AG10803 (cell line): ENCODE results near the gene IDH2.

ENCODE experiments used
- DNase-seq: peaks from one replicate; pipeline ENCODE4 v3.0.0; 2010; ENCODE audit warnings: low read depth
- H3K4me3 ChIP-seq: 2 replicates; pipeline ENCODE4 v1.5.1; 2011; ENCODE audit warnings: mild to moderate bottlenecking, low read length, control low read depth
- TF ChIP-seq, protein P1 (sequence below): conservative IDR thresholded peaks from 2 replicates; pipeline ENCODE4 v1.5.1; 2011; ENCODE audit warnings: mild to moderate bottlenecking, low read length, control low read depth, inconsistent platforms

Gene IDH2

GRCh38 chr15:90062023-90062442 lies 40.2 kb downstream of the IDH2 start:
- H3K4me3 ChIP-seq: no peak overlapping the region
- DNase-seq: no peak
- TF ChIP-seq, protein P1, sequence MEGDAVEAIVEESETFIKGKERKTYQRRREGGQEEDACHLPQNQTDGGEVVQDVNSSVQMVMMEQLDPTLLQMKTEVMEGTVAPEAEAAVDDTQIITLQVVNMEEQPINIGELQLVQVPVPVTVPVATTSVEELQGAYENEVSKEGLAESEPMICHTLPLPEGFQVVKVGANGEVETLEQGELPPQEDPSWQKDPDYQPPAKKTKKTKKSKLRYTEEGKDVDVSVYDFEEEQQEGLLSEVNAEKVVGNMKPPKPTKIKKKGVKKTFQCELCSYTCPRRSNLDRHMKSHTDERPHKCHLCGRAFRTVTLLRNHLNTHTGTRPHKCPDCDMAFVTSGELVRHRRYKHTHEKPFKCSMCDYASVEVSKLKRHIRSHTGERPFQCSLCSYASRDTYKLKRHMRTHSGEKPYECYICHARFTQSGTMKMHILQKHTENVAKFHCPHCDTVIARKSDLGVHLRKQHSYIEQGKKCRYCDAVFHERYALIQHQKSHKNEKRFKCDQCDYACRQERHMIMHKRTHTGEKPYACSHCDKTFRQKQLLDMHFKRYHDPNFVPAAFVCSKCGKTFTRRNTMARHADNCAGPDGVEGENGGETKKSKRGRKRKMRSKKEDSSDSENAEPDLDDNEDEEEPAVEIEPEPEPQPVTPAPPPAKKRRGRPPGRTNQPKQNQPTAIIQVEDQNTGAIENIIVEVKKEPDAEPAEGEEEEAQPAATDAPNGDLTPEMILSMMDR: no peak

GRCh38 chr15:90060797-90061196 lies 41.5 kb downstream of the IDH2 start:
- DNase-seq: peak; percentile 18
- TF ChIP-seq, protein P1: no peak
- H3K4me3 ChIP-seq: no peak overlapping the region

DNA sequence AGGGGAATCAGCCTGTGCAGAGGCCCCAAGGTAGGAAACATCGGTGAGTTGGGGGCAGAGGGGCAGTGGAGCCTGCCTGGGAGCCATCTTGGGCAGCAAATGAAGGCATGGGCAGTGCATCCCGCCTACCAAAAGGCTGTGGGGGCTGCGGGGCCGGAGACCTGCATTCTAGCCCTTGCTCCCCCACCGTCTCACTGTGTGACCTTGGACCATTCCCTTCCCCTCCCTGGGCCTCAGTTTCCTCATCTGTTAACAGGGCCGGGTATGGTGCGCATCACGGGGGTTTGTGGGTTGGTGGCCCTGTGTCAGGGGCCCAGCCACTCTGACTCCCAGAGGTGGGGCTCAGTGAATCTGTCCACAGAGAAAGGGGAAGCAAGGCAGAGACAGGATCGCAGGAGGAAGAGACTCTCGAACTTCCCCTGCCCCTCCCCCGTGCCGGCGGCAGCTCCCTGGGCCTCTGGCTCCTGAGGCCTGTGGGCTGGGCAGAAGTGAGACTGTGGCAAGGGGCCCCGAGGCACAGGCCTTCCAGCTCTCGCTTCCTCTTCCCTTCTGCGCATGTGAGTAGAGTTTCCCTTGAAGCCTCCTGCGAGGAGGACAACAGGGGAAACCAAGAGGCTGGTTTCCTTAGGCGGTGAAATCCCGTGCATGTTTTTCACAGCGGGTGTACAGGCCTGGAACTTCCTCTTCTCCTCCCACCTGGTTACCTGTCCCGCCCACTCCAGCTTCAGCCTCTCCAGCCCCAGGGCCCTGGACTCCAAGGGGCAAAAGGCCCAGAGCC lies 42.9 kb downstream of the IDH2 start:
- no peak overlapping the region for H3K4me3 ChIP-seq
- DNase-seq: no peak
- TF ChIP-seq, protein P1: no peak

- no peak overlapping the region for H3K4me3 ChIP-seq
- no peak for DNase-seq
- TF ChIP-seq, protein P1: no peak
Measured at GRCh38 chr15:90058775-90059174, 43.5 kb downstream of the IDH2 start.

DNA sequence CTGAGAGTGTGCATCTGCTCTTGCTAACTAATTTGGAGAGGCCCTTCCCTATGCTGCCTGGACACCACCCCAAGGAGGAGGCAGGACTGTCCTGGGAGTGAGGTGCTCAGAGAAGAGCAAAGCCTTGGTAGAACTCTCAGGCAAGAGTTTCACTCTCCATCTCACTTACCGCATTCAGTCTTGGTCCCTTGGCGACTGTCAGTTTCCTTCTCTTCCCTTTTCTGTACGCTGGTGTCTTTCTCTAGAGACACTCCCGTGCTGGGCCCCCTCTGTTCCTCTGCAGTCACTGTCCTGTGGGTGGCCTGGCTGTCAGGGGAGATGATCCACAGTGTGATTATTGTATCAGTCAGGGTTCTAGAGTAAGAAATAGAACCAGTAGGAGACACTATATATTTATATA lies 44.0 kb downstream of the IDH2 start:
- H3K4me3 ChIP-seq: no peak overlapping the region
- TF ChIP-seq, protein P1: no peak
- DNase-seq: no peak

DNA sequence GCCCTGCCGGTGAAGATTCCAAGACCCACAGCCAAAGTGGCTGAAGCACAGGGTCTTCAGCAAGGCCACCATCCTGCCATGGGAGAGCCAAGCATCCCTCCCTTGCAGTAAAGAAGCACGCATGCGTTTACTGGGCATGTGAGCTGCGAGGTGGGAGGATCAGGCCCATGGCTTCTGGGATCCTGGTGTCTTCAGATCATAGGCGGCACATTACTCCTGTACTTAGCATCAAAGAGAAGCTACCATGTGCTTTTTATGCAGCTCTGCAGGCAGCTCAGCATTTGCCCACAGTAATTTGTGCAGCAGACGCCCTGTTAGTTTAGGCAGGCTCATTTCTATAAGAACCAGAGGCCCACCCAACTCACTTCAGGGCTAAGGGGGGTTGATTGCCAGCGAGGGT lies 45.7 kb downstream of the IDH2 start:
- TF ChIP-seq, protein P1: no peak
- no peak for DNase-seq
- H3K4me3 ChIP-seq: no peak overlapping the region

GRCh38 chr15:90055182-90055581 lies 47.1 kb downstream of the IDH2 start:
- TF ChIP-seq, protein P1: no peak
- DNase-seq: no peak
- no peak overlapping the region for H3K4me3 ChIP-seq
